H1 (cell line): ENCODE results near the gene USP10. TPM values are rescaled to one million over a fixed set of nuclear protein-coding genes. Genes with fewer than 3 reads are reported as not detected.

Source experiments
- CTCF ChIA-PET: fragments of 300-600 bp; sonication (Branson Sonifier 250); formaldehyde crosslinking; loops from one replicate; lab custom pipeline; 2021; ENCODE audit not compliant: partially characterized antibody; lab: Charles Lee
- POLR2A ChIA-PET: fragments of 300-600 bp; sonication (Branson Sonifier 250); formaldehyde crosslinking; loops from one replicate; lab custom pipeline; 2021; ENCODE audit warnings: inconsistent platforms; ENCODE audit not compliant: partially characterized antibody; lab: Charles Lee
- DNase-seq, 2 experiments: peaks; one replicate each; pipeline versions ENCODE4 v3.0.0 to v3.0.0-alpha.2; 2010 to 2022; ENCODE audit warnings: low spot score in 2 of 2, low read depth in 1 of 2, mixed read lengths in 1 of 2
- FAIRE-seq: peaks from 2 replicates; lab custom pipeline; 2011; peaks lifted over from hg19 to GRCh38; lab: Jason Lieb, UNC
- H2AFZ ChIP-seq: 2 replicates; pipeline ENCODE4 v1.8.1; 2012; ENCODE audit warnings: low read length, inconsistent platforms
- H2AK5ac ChIP-seq: 2 replicates; pipeline ENCODE4 v1.6.1; 2013; ENCODE audit warnings: low read depth, low read length
- H2BK120ac ChIP-seq: replicated peaks from 2 replicates; pipeline ENCODE3; 2013; ENCODE audit warnings: low read depth, low read length, inconsistent platforms
- H2BK12ac ChIP-seq: 2 replicates; pipeline ENCODE4 v1.6.1; 2013; ENCODE audit warnings: low read depth, low read length
- H2BK15ac ChIP-seq: 2 replicates; pipeline ENCODE4 v1.6.1; 2013; ENCODE audit warnings: low read length
- H2BK20ac ChIP-seq: 2 replicates; pipeline ENCODE4 v1.6.1; 2013; ENCODE audit warnings: low read length
- H2BK5ac ChIP-seq: 2 replicates; pipeline ENCODE4 v1.6.1; 2013; ENCODE audit warnings: low read depth, low read length
- H3K14ac ChIP-seq: 2 replicates; pipeline ENCODE4 v1.6.1; 2013; ENCODE audit warnings: inconsistent platforms; ENCODE audit not compliant: insufficient read length
- H3K18ac ChIP-seq: 2 replicates; pipeline ENCODE4 v1.6.1; 2013; ENCODE audit warnings: low read length; ENCODE audit errors: extremely low read depth
- H3K23ac ChIP-seq: 2 replicates; pipeline ENCODE4 v1.6.1; 2013; ENCODE audit warnings: inconsistent platforms; ENCODE audit not compliant: insufficient read length
- H3K23me2 ChIP-seq: 2 replicates; pipeline ENCODE4 v1.6.1; 2013; ENCODE audit warnings: low read depth, low read length
- H3K27ac ChIP-seq: 2 replicates; pipeline ENCODE4 v1.6.1; 2011; ENCODE audit warnings: low read depth, low read length, inconsistent platforms
- H3K27me3 ChIP-seq, 4 experiments: replicated peaks in 1 of 4; 1 replicate in 1 of 4; 2 replicates in 3 of 4; pipeline versions ENCODE4 v1.6.1 to v1.8.1; 2011 to 2013; ENCODE audit warnings: low read length in 3 of 4, mild to moderate bottlenecking in 3 of 4, inconsistent platforms in 2 of 4, mixed read lengths in 2 of 4, moderate library complexity in 1 of 4; ENCODE audit not compliant: control insufficient read depth in 3 of 4, insufficient read depth in 3 of 4; ENCODE audit errors: extremely low read depth in 1 of 4
- H3K36me3 ChIP-seq, 4 experiments: 2 replicates each; pipeline versions ENCODE4 v1.6.1 to v1.8.1; 2011 to 2013; ENCODE audit warnings: mild to moderate bottlenecking in 4 of 4, low read length in 3 of 4, moderate library complexity in 2 of 4, control low read depth in 1 of 4, inconsistent platforms in 1 of 4; ENCODE audit not compliant: insufficient read depth in 4 of 4, control insufficient read depth in 2 of 4
- H3K4ac ChIP-seq: replicated peaks from 2 replicates; pipeline ENCODE3; 2013; ENCODE audit warnings: low read length, low read depth, mixed read lengths, inconsistent platforms; ENCODE audit not compliant: insufficient read length
- H3K4me1 ChIP-seq, 4 experiments: replicated peaks in 1 of 4; 1 replicate in 1 of 4; 2 replicates in 3 of 4; pipeline versions ENCODE4 v1.6.1 to v1.8.1; 2011 to 2013; ENCODE audit warnings: low read length in 3 of 4, inconsistent platforms in 2 of 4, mixed read lengths in 1 of 4; ENCODE audit not compliant: insufficient read depth in 4 of 4, control insufficient read depth in 3 of 4
- H3K4me2 ChIP-seq, 2 experiments: 2 replicates each; pipeline versions ENCODE4 v1.6.1 to v1.8.1; 2011 to 2013; ENCODE audit warnings: low read depth in 2 of 2, low read length in 2 of 2, control low read depth in 1 of 2, inconsistent platforms in 1 of 2, mild to moderate bottlenecking in 1 of 2; ENCODE audit not compliant: insufficient read depth in 1 of 2
- H3K4me3 ChIP-seq, 4 experiments: fragments of 200-600, 300-600 bp in 1 of 4; sonication (generic), shearing (Covaris generic), sonication (Bioruptor Twin) in 1 of 4; 2 replicates each; pipeline versions ENCODE4 v1.5.1 to v1.8.1; 2011 to 2016; ENCODE audit warnings: low read length in 4 of 4, low read depth in 3 of 4, control low read depth in 2 of 4, inconsistent platforms in 2 of 4, mild to moderate bottlenecking in 2 of 4, mixed read lengths in 1 of 4, moderate library complexity in 1 of 4; ENCODE audit not compliant: insufficient read depth in 2 of 4; ENCODE audit errors: extremely low read depth in 1 of 4
- H3K56ac ChIP-seq: replicated peaks from 2 replicates; pipeline ENCODE3; 2013; ENCODE audit warnings: low read depth, mild to moderate bottlenecking, mixed read lengths, low read length, inconsistent platforms; ENCODE audit not compliant: insufficient read length
- H3K79me1 ChIP-seq: 2 replicates; pipeline ENCODE4 v1.6.1; 2013; ENCODE audit warnings: low read depth, low read length, control low read depth
- H3K79me2 ChIP-seq, 2 experiments: 2 replicates each; pipeline versions ENCODE4 v1.6.1 to v1.8.1; 2012 to 2013; ENCODE audit warnings: low read length in 2 of 2, mild to moderate bottlenecking in 2 of 2, inconsistent platforms in 1 of 2; ENCODE audit not compliant: insufficient read depth in 2 of 2, control insufficient read depth in 1 of 2
- H3K9ac ChIP-seq, 4 experiments: replicated peaks in 1 of 4; 1 replicate in 1 of 4; 2 replicates in 3 of 4; pipeline versions ENCODE4 v1.6.1 to v1.8.1; 2011 to 2013; ENCODE audit warnings: low read depth in 3 of 4, low read length in 3 of 4, control low read depth in 2 of 4, mild to moderate bottlenecking in 2 of 4, moderate library complexity in 2 of 4, inconsistent platforms in 1 of 4; ENCODE audit errors: extremely low read depth in 1 of 4
- H3K9me3 ChIP-seq, 2 experiments: 2 replicates each; pipeline versions ENCODE4 v1.6.1 to v1.8.1; 2012 to 2013; ENCODE audit warnings: mild to moderate bottlenecking in 2 of 2, moderate library complexity in 2 of 2, control low read depth in 1 of 2, inconsistent platforms in 1 of 2, low read depth in 1 of 2, low read length in 1 of 2, mixed read lengths in 1 of 2; ENCODE audit not compliant: insufficient read depth in 2 of 2
- H4K20me1 ChIP-seq, 2 experiments: replicated peaks in 1 of 2; 2 replicates each; pipeline versions ENCODE3 to v1.8.1; 2011 to 2013; ENCODE audit warnings: inconsistent platforms in 2 of 2, low read length in 2 of 2, mild to moderate bottlenecking in 1 of 2; ENCODE audit not compliant: insufficient read depth in 2 of 2, control insufficient read depth in 1 of 2
- H4K5ac ChIP-seq: 2 replicates; pipeline ENCODE4 v1.6.1; 2013; ENCODE audit warnings: low read length, low read depth, mixed read lengths, inconsistent platforms; ENCODE audit not compliant: insufficient read length
- H4K8ac ChIP-seq: 2 replicates; pipeline ENCODE4 v1.8.0; 2013; ENCODE audit warnings: mild to moderate bottlenecking, moderate library complexity, low read length, inconsistent platforms; ENCODE audit not compliant: insufficient read depth; ENCODE audit errors: extremely low read depth
- H4K91ac ChIP-seq: replicated peaks from 2 replicates; pipeline ENCODE3; 2013; ENCODE audit warnings: low read length, mixed read lengths, inconsistent platforms; ENCODE audit not compliant: insufficient read length
- EGR1 ChIP-seq: IDR thresholded peaks from 2 replicates; pipeline ENCODE4 v1.6.1; 2011; ENCODE audit warnings: low read depth, low read length, borderline replicate concordance
- TEAD4 ChIP-seq: IDR thresholded peaks from 2 replicates; pipeline ENCODE4 v1.6.1; 2012; ENCODE audit warnings: low read depth, low read length, inconsistent platforms, mixed read lengths
- WGBS, 2 experiments: shearing (Covaris generic) in 1 of 2; methylation state at CpG; one replicate each; pipeline versions ENCODE4 v1.1.6 to v1.1.7; 2013 to 2015; ENCODE audit warnings: low lambda C conversion rate in 2 of 2, mixed read lengths in 2 of 2, inconsistent platforms in 1 of 2, low coverage in 1 of 2, missing lambda C conversion rate in 1 of 2; ENCODE audit not compliant: insufficient replicate concordance in 2 of 2, insufficient coverage in 1 of 2, insufficient read length in 1 of 2; ENCODE audit errors: extremely low coverage in 1 of 2, missing lambda C conversion rate in 1 of 2; 5-methylcytosine and 5-hydroxymethylcytosine counted together
- polyA plus RNA-seq, 7 experiments: library from polyadenylated mRNA; depleted of rRNA in 3 of 7; stranded (reverse) in 5 of 7; unstranded in 2 of 7; fragments of >200 nt in 5 of 7; fragments of 200-250 nt in 2 of 7; gene quantifications; 1 replicate in 5 of 7; 2 replicates in 1 of 7; 4 replicates in 1 of 7; pipeline versions ENCODE4 v1.2.1 to v1.2.3, GENCODE V29; 2011 to 2013; ENCODE audit warnings: missing spikeins in 2 of 7, mixed read lengths in 2 of 7
- total RNA-seq: library from RNA; stranded (reverse); fragmentation: NEBNext Ultra II Directional; extraction: Animal tissue kit (Norgen Biotek cat#: 25700); gene quantifications from 2 replicates; pipeline ENCODE4 v1.2.1, GENCODE V29; 2021

The USP10 gene
- total and polyA plus RNA-seq, 2 of the 8 experiments (the other 6 are each of a cell fraction or from before 2014, with no cell fraction given), result 171 to 195 TPM

DNA sequence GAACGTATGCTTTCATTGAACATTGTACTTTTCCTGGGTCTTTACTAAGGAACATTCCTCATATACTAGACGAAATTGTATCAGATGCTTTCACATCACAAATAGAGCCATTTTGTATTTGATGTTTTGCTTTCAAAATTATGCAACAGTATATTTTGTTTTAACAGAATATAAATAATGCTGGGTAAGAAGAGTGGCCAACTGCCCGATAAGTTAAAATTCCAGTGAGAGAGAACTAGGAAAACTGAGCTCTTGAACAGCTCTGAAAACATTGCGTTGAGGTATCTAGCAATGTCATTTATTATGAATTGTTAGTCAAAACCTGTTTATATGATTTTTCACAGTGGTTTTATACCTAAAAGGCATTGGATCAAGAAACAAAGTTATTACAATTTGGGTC lies 50.8 kb downstream of the USP10 start:
- 94% methylated on average over 4 of the region's 4 CpGs; no CpG with 5 or more reads in 1 of the 2 experiments for WGBS, 2 experiments
- H4K8ac ChIP-seq, result no peak overlapping the region
- H3K9me3 ChIP-seq, result no peaks in the 10 kb centered on the region
- H4K20me1 ChIP-seq, result peaks cover 22 to 26% of the 10 kb centered on the region in 2 experiments
- no peak overlapping the region for H2BK12ac ChIP-seq
- no peak overlapping the region for H4K91ac ChIP-seq
- H3K4ac ChIP-seq, result no peak overlapping the region
- ChIA-PET CTCF (interaction anchor here (0.6 to 8.3 kb wide), 9 partner anchors 10 to 486 kb away, joined by 3 to 137 read pairs (median 6); no protein-coding TSS in a partner anchor), POLR2A (interaction anchor here (1.0 kb wide), 1 partner anchor 10 kb away, joined by 3 read pairs; no protein-coding TSS in a partner anchor)
- H3K9ac ChIP-seq, result no peak overlapping the region
- no peak overlapping the region for H3K56ac ChIP-seq
- H3K4me1 ChIP-seq, result no peaks in the 10 kb centered on the region
- H2AFZ ChIP-seq, result no peak overlapping the region
- no peak overlapping the region for H2BK120ac ChIP-seq
- no peak overlapping the region for H2BK15ac ChIP-seq
- H3K18ac ChIP-seq, result no peak overlapping the region
- H3K79me1 ChIP-seq, result peaks cover 11% of the 10 kb centered on the region
- DNase-seq (no peak), FAIRE-seq (no peak)
- H3K23me2 ChIP-seq, result no peaks in the 10 kb centered on the region
- H3K79me2 ChIP-seq, result peaks cover 5 to 97% of the 10 kb centered on the region in 2 experiments
- H3K27ac ChIP-seq, result no peak overlapping the region
- no peak for TF ChIP-seq TEAD4
- TF ChIP-seq EGR1, result no peak
- no peaks in the 10 kb centered on the region for H3K27me3 ChIP-seq
- no peak overlapping the region for H4K5ac ChIP-seq
- no peak overlapping the region for H2AK5ac ChIP-seq
- H2BK20ac ChIP-seq, result no peak overlapping the region
- H3K14ac ChIP-seq, result no peak overlapping the region
- no peak overlapping the region for H2BK5ac ChIP-seq
- no peak overlapping the region for H3K4me3 ChIP-seq
- peaks cover 0 to 7% (median 2%) of the 10 kb centered on the region in 4 experiments; a peak in 4 of 8 replicates for H3K36me3 ChIP-seq
- H3K23ac ChIP-seq, result no peak overlapping the region
- H3K4me2 ChIP-seq, result no peak overlapping the region
